Right atrium auricular region (tissue), 2 donors: ENCODE results near the gene FANCM. TPM values are rescaled to one million over a fixed set of nuclear protein-coding genes. Genes with fewer than 3 reads are reported as not detected.

Experiments
- DNase-seq: peaks from one replicate; pipeline ENCODE4 v3.0.0-alpha.2; 2019; ENCODE audit warnings: low spot score
- H3K27ac ChIP-seq, 2 donors: fragments of 200-600 bp; sonication (generic); 1 replicate in 1 of 2; 2 replicates in 1 of 2; pipeline ENCODE4 v1.5.1; 2016 to 2019
- H3K27me3 ChIP-seq, 2 donors: fragments of 200-600 bp; sonication (generic); one replicate each; pipeline versions ENCODE4 v1.5.1 to v1.6.0; 2017 to 2019
- H3K36me3 ChIP-seq: fragments of 200-600 bp; sonication (generic); one replicate; pipeline ENCODE4 v1.5.1; 2016
- H3K4me1 ChIP-seq, 2 donors: fragments of 200-600 bp; sonication (generic); one replicate each; pipeline versions ENCODE4 v1.5.1 to v1.6.0; 2017 to 2019
- H3K4me3 ChIP-seq, 2 donors: fragments of 200-600 bp; sonication (generic); 1 replicate in 1 of 2; 2 replicates in 1 of 2; pipeline ENCODE4 v1.5.1; 2017 to 2019; ENCODE audit warnings: mild to moderate bottlenecking in 1 of 2, moderate library complexity in 1 of 2
- H3K9me3 ChIP-seq, 2 donors: fragments of 200-600 bp; sonication (generic); one replicate each; pipeline ENCODE4 v1.5.1; 2019
- total RNA-seq, 2 donors: library from RNA; depleted of rRNA; stranded (reverse); fragments of >200 nt; gene quantifications; one replicate each; pipeline ENCODE4 v1.1.0, GENCODE V29; 2016
- TF ChIP-seq, protein P1 (sequence below), 2 donors: fragments of 200-600 bp; sonication (generic); IDR thresholded peaks; one replicate each; pipeline ENCODE4 v1.5.1; 2019; ENCODE audit warnings: antibody characterized with exemption in 2 of 2

Gene FANCM
- total RNA-seq, 2 donors from 2014 or later = 1.9 to 3.9 TPM

DNA sequence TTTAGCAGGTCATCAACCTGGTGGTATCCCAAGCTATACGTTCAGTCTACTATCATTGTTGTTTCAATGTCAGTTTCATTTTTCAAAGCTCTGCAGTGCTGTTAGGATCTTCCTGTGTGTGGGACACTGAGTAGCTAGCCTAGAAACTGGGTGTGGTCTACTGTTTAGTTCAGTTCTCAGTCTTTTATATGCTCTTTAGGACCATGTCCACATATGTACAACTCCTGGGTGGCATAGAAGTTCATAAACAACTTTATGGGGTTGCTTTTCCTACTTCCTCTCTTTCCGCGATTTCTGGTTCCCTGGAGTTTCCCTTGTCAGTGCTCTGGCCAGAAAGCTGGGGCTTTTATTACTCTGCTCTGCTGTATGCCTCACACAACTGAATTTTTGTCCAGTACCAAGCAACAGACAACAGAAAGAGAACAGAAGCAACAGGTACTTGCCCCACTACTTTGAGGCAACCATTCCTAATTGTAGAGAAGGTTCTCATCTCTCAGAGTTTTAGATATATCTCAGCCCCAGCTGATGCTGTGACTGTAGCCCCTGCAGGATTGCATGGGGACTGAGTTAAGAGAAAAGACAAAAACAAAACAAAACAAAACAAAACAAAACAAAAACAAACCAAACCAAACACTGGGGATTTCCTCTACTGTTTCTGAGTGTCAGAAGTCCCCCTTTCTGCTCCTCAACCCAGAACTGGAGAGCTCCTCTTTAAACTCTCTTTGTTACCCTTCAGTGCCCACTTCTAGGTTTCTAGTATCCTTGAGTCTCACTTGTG is 86.9 kb downstream of the FANCM start:
- H3K4me3 ChIP-seq = no peak overlapping the region
- no peak overlapping the region for H3K27ac ChIP-seq
- no peak for DNase-seq
- H3K27me3 ChIP-seq = no peaks in the 10 kb centered on the region
- no peaks in the 10 kb centered on the region for H3K9me3 ChIP-seq
- H3K4me1 ChIP-seq = no peaks in the 10 kb centered on the region
- TF ChIP-seq, protein P1, sequence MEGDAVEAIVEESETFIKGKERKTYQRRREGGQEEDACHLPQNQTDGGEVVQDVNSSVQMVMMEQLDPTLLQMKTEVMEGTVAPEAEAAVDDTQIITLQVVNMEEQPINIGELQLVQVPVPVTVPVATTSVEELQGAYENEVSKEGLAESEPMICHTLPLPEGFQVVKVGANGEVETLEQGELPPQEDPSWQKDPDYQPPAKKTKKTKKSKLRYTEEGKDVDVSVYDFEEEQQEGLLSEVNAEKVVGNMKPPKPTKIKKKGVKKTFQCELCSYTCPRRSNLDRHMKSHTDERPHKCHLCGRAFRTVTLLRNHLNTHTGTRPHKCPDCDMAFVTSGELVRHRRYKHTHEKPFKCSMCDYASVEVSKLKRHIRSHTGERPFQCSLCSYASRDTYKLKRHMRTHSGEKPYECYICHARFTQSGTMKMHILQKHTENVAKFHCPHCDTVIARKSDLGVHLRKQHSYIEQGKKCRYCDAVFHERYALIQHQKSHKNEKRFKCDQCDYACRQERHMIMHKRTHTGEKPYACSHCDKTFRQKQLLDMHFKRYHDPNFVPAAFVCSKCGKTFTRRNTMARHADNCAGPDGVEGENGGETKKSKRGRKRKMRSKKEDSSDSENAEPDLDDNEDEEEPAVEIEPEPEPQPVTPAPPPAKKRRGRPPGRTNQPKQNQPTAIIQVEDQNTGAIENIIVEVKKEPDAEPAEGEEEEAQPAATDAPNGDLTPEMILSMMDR (IDR thresholded peaks at IDR 0.05) = no peak
- H3K36me3 ChIP-seq = peaks cover 6% of the 10 kb centered on the region

DNA sequence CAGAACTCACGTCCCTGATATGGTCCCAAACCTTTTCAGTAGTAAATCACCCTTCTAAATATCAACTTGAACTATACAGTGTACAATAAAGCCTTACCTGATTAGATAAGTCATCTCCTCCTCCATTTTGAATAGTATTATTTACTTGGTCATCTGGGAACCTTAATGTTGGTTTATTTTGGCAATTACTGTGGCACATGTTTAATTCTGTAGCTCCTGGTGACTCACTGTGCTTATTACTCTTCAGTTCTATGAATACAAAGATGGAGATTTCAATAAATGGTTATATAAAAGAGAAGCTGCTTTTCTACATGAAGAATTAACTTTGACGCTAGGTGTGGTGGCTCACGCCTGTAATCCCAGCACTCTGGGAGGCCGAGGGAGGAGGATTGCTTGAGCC is 91.8 kb downstream of the FANCM start:
- no peaks in the 10 kb centered on the region for H3K9me3 ChIP-seq
- no peak for DNase-seq
- H3K27ac ChIP-seq = no peak overlapping the region
- TF ChIP-seq, protein P1 (IDR thresholded peaks at IDR 0.05) = no peak
- no peaks in the 10 kb centered on the region for H3K27me3 ChIP-seq
- peaks cover 16% of the 10 kb centered on the region for H3K36me3 ChIP-seq
- no peaks in the 10 kb centered on the region for H3K4me1 ChIP-seq
- no peak overlapping the region for H3K4me3 ChIP-seq

DNA sequence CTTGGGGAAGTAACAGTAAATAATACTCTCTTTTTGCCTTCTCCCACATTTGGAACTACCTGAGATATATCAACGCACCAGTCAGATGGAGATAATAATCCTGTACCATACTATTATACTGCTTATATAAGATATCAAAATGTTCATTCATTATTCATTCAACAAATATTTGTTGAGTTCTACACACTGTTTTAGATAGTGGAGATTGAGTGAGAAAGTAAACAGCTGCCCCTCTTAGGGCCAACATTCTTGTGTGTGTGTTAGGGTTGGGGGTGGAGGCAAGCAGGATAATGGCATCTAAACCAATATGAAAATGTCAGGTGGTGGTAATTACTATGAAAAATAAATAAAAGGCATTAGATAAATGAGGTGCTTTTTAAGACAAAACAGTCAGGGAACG is 103.3 kb downstream of the FANCM start:
- H3K27me3 ChIP-seq = no peaks in the 10 kb centered on the region
- DNase-seq = no peak
- H3K27ac ChIP-seq = no peak overlapping the region
- no peaks in the 10 kb centered on the region for H3K36me3 ChIP-seq
- H3K4me1 ChIP-seq = no peaks in the 10 kb centered on the region
- TF ChIP-seq, protein P1 (IDR thresholded peaks at IDR 0.05) = no peak
- H3K9me3 ChIP-seq = no peaks in the 10 kb centered on the region
- no peak overlapping the region for H3K4me3 ChIP-seq

DNA sequence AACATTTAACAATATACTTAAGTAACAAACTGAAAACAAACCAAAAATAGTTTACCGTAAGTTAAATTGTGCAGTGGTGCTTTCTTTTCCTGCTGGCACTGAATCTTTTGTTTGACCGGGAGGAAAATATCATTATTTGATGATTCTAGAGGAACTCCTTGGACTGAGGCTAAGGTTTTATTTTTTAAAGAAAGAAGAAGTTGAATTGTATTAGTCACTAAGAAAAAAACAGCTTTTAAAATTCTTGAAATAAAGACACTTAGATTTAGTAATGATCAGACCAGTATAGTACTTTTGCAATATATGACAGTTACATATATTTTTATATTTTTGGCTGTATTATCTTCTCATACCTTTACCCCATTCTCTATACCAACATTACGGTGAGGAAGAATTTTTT is 107.0 kb downstream of the FANCM start:
- no peaks in the 10 kb centered on the region for H3K36me3 ChIP-seq
- DNase-seq = no peak
- no peaks in the 10 kb centered on the region for H3K9me3 ChIP-seq
- H3K27ac ChIP-seq = no peak overlapping the region
- H3K27me3 ChIP-seq = no peaks in the 10 kb centered on the region
- no peaks in the 10 kb centered on the region for H3K4me1 ChIP-seq
- TF ChIP-seq, protein P1 (IDR thresholded peaks at IDR 0.05) = no peak
- no peak overlapping the region for H3K4me3 ChIP-seq

DNA sequence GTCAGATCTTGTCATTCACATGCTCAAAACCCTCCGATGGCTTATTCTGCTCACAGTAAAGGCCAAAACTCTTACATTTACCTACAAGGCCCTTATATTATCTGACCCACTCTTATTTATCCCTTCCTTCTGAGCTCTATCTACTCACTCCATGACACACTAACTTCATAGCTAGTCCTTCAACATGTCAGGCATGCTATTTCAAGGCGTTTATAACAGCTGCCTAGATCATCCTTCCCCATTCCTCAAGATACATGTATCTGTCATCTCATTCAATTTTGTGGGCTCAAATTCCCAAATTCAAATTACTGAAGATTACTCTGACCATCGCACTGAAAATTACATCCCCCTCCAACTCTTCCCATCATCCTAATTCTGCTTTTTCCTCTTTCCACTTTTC is 110.4 kb downstream of the FANCM start:
- no peaks in the 10 kb centered on the region for H3K9me3 ChIP-seq
- no peaks in the 10 kb centered on the region for H3K27me3 ChIP-seq
- no peak overlapping the region for H3K4me3 ChIP-seq
- H3K27ac ChIP-seq = no peak overlapping the region
- DNase-seq = no peak
- TF ChIP-seq, protein P1 (IDR thresholded peaks at IDR 0.05) = no peak
- no peaks in the 10 kb centered on the region for H3K36me3 ChIP-seq
- H3K4me1 ChIP-seq = peaks cover 0 to 4% of the 10 kb centered on the region in 2 donors

DNA sequence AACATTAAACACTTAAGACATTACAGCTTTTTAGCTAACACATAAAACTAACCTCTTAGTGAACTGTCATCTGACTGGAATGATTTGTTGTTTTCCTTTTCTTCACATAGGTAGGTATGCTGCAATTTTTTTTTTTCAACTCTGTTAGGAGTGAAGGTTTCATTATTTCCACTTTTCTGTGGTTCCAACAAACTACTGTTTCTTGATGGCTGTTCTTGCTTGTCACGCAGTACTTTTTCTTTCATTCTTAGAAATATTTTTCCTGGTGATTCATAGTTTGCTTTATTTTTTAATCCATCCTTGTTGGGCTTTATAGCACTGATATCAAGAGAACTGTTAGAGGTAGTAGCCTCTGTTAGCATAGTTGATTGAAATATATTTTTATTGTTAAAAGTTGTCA is 111.0 kb downstream of the FANCM start:
- H3K27ac ChIP-seq = no peak overlapping the region
- H3K4me3 ChIP-seq = no peak overlapping the region
- peaks cover 0 to 4% of the 10 kb centered on the region in 2 donors for H3K4me1 ChIP-seq
- no peaks in the 10 kb centered on the region for H3K36me3 ChIP-seq
- no peaks in the 10 kb centered on the region for H3K27me3 ChIP-seq
- no peaks in the 10 kb centered on the region for H3K9me3 ChIP-seq
- no peak for DNase-seq
- TF ChIP-seq, protein P1 (IDR thresholded peaks at IDR 0.05) = no peak
